DMS53 treated with DMSO at 0.1 percent for 48 hours (cell line): ENCODE data around the gene LRMDA.

Experiments used
- DNase-seq: peaks from one replicate; lab custom pipeline; 2025; ENCODE audit not compliant: unreplicated experiment; lab: John Stamatoyannopoulos, UW

The LRMDA gene

GRCh38 chr10:76209135-76209534 lies 777.7 kb downstream of the LRMDA start:
- no peak for DNase-seq

GRCh38 chr10:76210211-76210610 lies 778.8 kb downstream of the LRMDA start:
- no peak for DNase-seq

- no peak for DNase-seq
These were observed 780.3 kb downstream of the LRMDA start for GRCh38 chr10:76211691-76212090.

GRCh38 chr10:76213876-76214275 lies 782.5 kb downstream of the LRMDA start:
- DNase-seq = no peak

- no peak for DNase-seq
These were observed 786.6 kb downstream of the LRMDA start for GRCh38 chr10:76218035-76218434.

DNA sequence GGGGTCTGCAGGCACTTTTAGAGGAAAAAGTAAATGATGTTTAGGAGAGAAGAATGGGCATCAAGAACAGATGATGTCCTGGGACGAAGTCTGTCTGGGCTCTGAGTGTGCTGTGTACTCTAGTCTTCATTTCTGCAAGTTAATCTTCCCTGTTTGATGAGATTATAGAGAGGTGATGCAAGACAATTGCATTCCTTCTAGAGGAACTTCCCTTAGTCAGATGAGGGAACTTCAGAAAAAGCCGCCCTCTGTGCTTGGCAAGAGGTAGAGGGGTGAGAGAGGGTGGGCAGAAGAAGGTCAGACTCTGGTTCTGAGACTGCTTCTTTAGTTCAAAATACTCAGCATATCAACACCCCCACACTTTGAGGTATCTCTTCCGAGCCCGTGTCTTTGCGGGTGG lies 797.9 kb downstream of the LRMDA start:
- DNase-seq = no peak

DNA sequence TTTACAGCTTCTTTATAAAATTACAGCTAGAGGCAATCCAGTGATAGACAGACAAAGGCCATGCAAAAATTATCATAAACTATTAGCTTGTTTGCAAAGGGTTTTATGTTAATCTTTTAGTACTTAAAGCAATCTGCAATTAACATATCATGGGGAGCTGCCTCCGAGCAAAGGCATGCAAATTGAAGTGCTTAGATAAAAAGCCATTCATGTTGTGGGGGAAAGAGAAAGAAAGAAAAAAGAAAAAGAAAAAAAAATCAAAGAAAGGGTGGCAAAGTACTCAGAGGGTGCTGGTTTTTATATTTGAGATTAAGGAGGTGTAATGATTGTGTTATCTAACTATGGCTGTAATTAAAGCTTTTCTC lies 799.5 kb downstream of the LRMDA start:
- DNase-seq = no peak

GRCh38 chr10:76231286-76231934 lies 800.0 kb downstream of the LRMDA start:
- no peak for DNase-seq

- no peak for DNase-seq
These were observed 803.2 kb downstream of the LRMDA start for GRCh38 chr10:76234499-76235226.

DNA sequence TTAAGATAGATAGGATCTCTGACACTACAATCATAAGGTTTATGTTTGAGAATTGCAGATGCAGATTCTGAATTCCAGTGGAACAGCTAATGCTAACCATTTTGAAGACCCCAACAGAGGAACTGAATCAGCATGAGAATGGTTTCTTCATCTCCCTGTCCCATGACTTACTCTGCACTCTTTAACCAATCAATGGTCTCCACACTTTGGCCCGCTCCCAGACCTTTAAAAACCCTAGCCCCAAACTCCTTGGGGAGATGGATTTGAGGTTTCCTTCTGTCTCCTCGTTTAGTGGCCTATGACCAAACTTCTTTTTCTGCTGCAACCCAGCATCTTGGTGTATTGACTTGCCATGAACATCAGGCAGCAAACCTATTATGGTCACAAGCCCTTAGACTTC lies 804.9 kb downstream of the LRMDA start:
- no peak for DNase-seq

DNA sequence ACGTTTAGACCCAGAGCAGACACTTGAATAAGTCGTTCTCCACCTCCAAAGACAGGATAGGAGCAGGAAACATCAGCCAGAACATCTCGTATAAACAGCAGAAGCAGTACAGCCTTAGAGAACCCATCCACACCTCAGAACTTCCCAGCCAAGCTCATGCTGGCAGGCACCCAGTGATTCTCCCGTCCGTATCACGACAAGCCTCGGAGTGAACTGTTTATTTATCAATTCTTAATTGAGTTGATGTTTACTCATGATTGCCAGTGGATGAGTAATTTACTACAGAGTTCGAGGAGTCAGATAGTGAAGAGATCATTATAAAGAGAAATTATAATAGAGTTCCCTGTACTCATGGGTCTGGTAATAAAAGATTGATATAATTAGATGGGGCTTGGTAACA lies 811.5 kb downstream of the LRMDA start:
- DNase-seq = no peak

DNA sequence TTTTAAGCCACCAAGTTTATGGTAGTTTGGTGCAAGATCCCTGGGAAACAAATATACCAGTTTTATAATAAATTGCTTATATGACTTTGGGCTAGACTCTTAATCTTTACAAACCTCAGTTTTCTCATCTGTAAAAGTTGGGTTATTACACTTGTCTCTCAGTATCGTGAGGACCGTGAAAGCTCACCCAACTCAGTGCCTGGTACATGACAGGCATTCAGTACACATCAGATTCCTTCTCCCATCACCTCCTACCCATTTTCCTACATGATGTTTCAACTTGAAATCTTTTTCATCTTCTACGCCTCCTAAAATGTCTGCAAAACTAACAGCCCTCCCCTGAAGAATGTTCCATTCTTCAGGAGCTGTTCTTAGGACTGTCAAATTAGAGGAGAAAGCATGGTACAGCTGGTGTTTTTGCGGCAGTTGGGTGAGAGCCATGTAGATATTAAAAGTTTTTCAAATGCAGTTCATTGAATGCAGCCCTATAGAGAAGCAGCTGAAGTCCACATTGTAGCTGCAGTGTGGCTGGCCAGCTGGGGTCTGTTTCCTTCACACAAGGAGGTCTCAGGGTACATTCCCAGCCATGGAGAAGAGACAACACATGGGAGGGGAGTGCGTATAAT lies 812.8 kb downstream of the LRMDA start:
- no peak for DNase-seq

- DNase-seq = no peak
These were observed 814.6 kb downstream of the LRMDA start for GRCh38 chr10:76245951-76246495.

DNA sequence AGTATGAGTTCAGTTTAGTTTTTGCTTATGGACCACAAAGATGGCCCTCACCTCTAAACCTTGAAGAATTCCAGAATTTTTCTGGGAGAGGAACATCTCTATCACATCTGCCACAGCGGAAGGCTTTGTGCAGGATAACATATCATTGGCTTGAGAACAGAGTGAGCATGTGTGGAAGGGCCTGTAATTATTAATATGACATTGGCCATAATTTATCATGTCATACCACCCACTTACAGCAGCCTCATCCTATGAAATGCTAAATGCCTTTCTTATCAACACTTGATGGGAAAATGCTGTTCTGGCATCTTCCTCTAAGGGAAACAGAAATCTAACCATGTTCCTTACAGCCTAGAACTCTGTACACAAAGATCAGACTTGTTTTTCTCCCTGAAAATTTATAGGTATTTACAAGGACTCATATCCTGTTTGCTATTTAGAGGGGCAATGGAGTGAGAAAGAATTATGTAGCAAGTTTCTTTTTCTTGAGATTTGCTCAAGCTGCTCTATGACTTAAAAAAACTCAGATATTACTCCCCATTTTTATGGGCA lies 817.3 kb downstream of the LRMDA start:
- no peak for DNase-seq

- no peak for DNase-seq
These were observed 820.6 kb downstream of the LRMDA start for GRCh38 chr10:76251841-76252671.

- no peak for DNase-seq
These were observed 821.3 kb downstream of the LRMDA start for GRCh38 chr10:76252733-76253132.

DNA sequence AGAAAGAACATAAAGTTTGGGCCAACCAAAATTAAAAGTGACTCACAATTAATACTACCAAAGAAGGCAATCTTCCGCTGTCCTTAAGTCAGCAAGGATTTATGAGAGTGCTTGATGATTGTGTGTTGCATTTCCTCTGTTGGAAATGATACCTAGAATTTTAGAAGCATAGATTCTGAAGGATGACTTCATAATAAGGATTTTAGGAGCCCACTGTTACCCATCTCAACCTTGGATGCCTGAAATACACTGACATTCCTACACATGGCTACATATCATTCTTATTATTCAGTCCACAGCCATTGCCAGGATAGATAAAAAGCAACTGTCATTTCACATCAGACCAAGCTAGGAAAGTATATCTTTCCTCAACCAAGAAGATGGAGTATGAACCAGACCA lies 823.8 kb downstream of the LRMDA start:
- no peak for DNase-seq

- DNase-seq = no peak
These were observed 826.4 kb downstream of the LRMDA start for GRCh38 chr10:76257816-76258215.

DNA sequence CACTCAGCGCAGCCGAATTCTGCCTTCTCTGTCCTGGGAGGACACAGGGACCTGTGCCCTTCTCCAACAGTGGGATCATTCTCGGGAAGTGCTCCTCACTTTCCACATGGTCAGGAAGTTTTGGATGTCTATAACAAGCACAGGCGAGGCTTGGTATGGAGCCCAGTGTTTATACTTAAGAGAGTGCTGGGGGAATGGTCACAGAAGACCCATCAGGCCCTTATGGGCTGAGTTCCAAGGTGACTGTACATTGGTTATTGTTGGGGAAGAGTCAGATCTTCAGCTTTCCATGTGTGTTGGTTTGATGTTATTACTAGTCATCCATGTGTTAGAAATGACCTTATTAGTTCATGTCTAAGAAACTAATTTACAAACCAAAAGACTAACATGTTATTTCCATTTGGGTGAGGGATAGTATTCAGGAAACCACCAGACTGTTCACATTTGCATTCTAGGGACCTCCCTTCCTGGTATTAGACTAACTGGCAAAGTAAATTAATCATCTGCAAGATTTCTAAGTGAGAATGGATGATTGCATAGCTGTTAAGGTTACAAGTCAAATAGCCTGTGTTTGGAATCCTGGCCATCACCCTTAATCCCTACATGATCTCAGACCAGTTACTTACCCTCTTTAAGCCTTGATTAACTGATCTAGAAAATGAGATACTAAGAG lies 834.2 kb downstream of the LRMDA start:
- no peak for DNase-seq

GRCh38 chr10:76268530-76268929 lies 837.1 kb downstream of the LRMDA start:
- DNase-seq = no peak
